WI38 (cell line): ENCODE results near the gene CUTA.

Source experiments
- H3K4me3 ChIP-seq: 2 replicates; pipeline ENCODE4 v1.5.1; 2011; ENCODE audit warnings: low read depth, mild to moderate bottlenecking, control low read depth, low read length
- CTCF ChIP-seq: IDR thresholded peaks from 2 replicates; pipeline ENCODE4 v1.5.1; 2012; ENCODE audit warnings: low read depth, mild to moderate bottlenecking, control low read depth, low read length

CUTA gene

DNA sequence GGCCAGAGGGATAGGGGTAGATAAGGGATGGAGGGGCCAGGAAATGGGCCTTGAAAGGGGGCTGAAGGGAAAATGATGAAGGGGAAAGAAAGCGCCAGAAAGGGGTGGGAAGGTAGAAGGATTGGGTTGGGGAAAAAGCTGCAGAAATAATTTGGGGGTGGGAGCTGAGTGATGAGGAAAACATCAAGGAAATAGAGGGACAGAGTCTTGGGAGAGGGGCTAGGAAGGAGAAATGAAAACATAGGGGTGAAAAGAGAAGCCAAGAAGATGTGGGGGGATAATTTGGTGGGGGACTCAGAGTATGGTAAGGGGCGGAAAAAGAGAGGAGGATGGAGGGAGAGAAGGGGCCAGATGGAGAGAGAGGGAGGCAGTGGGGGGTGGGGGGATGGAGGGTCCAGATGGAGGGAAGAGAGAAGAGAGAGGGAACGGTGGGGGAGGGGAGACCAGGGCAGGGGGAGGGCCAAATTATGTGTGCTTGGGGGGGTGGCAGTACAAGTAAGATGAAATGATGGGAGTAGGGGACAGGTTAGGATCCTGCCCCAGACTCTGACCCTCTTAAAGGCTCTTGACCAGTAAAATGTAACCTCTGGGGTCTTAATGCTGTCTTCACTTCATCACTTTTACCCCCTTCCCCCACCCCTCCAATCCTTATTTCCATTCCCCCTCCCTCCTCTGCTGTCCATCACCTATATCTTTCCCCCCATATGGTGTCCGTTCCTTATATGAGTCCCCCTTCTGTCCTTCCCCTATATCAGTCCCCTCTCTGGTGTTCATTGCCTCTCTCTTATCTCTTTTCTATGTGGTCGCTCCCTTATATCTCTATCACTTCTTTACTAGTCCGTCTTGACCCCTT is 2.8 kb upstream of the CUTA start:
- TF ChIP-seq CTCF, result no peak
- H3K4me3 ChIP-seq, result peak overlapping the region; percentile 61

- peak within 1 kb of the TSS; percentile 61 for H3K4me3 ChIP-seq
- no peak for TF ChIP-seq CTCF
Measured at GRCh38 chr6:33419580-33420490, 1.9 kb upstream of the CUTA start, which contains the start of gene SYNGAP1. Gene SYNGAP1 (plus strand): TSS chr6:33420065. CDS start chr6:33420265, 200 bp downstream.

- TF ChIP-seq CTCF, result no peak
- peak overlapping the region; percentile 26 for H3K4me3 ChIP-seq
Measured at GRCh38 chr6:33418690-33419291, 884 bp upstream of the CUTA start.

- peak overlapping the region; percentile 66 for H3K4me3 ChIP-seq
- TF ChIP-seq CTCF, result no peak
Measured at GRCh38 chr6:33417128-33417902, 592 bp downstream of the CUTA start.

- no peak for TF ChIP-seq CTCF
- H3K4me3 ChIP-seq, result peak overlapping the region; percentile 66
Measured at GRCh38 chr6:33416386-33417127, 1.4 kb downstream of the CUTA start.

DNA sequence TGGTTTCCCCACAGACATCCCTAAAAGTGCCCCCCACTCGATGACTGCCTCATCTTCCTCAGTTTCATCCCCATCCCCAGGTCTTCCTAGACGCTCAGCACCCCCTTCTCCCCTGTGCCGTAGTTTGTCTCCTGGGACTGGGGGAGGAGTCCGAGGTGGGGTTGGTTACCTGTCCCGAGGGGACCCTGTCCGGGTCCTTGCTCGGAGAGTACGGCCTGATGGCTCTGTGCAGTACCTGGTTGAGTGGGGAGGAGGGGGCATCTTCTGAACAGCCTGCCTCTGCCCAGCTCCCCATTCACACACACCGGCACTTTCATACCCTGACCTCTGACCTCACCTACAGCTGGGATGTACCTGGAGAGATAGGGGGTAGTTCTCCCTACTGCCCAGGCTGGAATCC is 2.1 kb downstream of the CUTA start:
- peak overlapping the region; percentile 66 for H3K4me3 ChIP-seq
- TF ChIP-seq CTCF, result no peak
